IPS-NIHi7 (cell line): ENCODE data around the gene CXCL13.
"Not testable (repeated sequence)": the region's sequence is repeated elsewhere in the genome, so short reads cannot be mapped to it uniquely, and the experiment has no call there.

Experiments
- DNase-seq: peaks from one replicate; pipeline ENCODE4 v3.0.0; 2012; ENCODE audit warnings: mixed read lengths; ENCODE audit errors: extremely low spot score

The CXCL13 gene

GRCh38 chr4:77605210-77605902 is at the start of gene CXCL13:
CXCL13 (plus strand) TSS chr4:77605820; CDS start chr4:77605866, 46 bp downstream.
- DNase-seq = no peak

GRCh38 chr4:77560170-77560569 is 45.5 kb upstream of the CXCL13 start:
- DNase-seq = no peak

- DNase-seq = not testable (repeated sequence)
Observed at GRCh38 chr4:77561720-77562119, 43.9 kb upstream of the CXCL13 start.

GRCh38 chr4:77564231-77564630 is 41.4 kb upstream of the CXCL13 start:
- DNase-seq = no peak

GRCh38 chr4:77566148-77566547 is 39.5 kb upstream of the CXCL13 start:
- DNase-seq = no peak

- DNase-seq = no peak
Observed at GRCh38 chr4:77567549-77567948, 38.1 kb upstream of the CXCL13 start.

- not testable (repeated sequence) for DNase-seq
Observed at GRCh38 chr4:77570508-77571214, 35.0 kb upstream of the CXCL13 start.

GRCh38 chr4:77576351-77576750 is 29.3 kb upstream of the CXCL13 start:
- DNase-seq = no peak

GRCh38 chr4:77578145-77578544 is 27.5 kb upstream of the CXCL13 start:
- no peak for DNase-seq

GRCh38 chr4:77579406-77580076 is 26.1 kb upstream of the CXCL13 start:
- no peak for DNase-seq

GRCh38 chr4:77581724-77582123 is 23.9 kb upstream of the CXCL13 start:
- DNase-seq = no peak

GRCh38 chr4:77582156-77582555 is 23.5 kb upstream of the CXCL13 start:
- DNase-seq = no peak

- no peak for DNase-seq
Observed at GRCh38 chr4:77582711-77583110, 22.9 kb upstream of the CXCL13 start.

- no peak for DNase-seq
Observed at GRCh38 chr4:77586951-77587383, 18.7 kb upstream of the CXCL13 start.

GRCh38 chr4:77590482-77590881 is 15.1 kb upstream of the CXCL13 start:
- DNase-seq = no peak

- DNase-seq = no peak
Observed at GRCh38 chr4:77591532-77591931, 14.1 kb upstream of the CXCL13 start.

GRCh38 chr4:77593101-77593500 is 12.5 kb upstream of the CXCL13 start:
- no peak for DNase-seq

GRCh38 chr4:77593993-77594392 is 11.6 kb upstream of the CXCL13 start:
- DNase-seq = no peak

- no peak for DNase-seq
Observed at GRCh38 chr4:77595364-77595973, 10.2 kb upstream of the CXCL13 start.

GRCh38 chr4:77599378-77599777 is 6.2 kb upstream of the CXCL13 start:
- DNase-seq = peak; percentile 60

GRCh38 chr4:77600521-77601451 is 4.8 kb upstream of the CXCL13 start:
- DNase-seq = peak; percentile 74
